Myocyte (in vitro differentiated cells): Measurements from ENCODE around the gene FTO. TPM values are rescaled to one million over a fixed set of nuclear protein-coding genes. Genes with fewer than 3 reads are reported as not detected.

Experiments used
- DNase-seq: peaks from one replicate; pipeline ENCODE4 v3.0.0-alpha.2; 2012; ENCODE audit warnings: low read depth
- total RNA-seq: library from RNA; depleted of rRNA; stranded (reverse); fragments of >200 nt; gene quantifications from 2 replicates; pipeline ENCODE4 v1.2.3, GENCODE V29; 2014

FTO gene
- total RNA-seq, 1 donor from 2014 or later = 121 TPM

- DNase-seq = no peak
These were observed 49.5 kb downstream of the FTO start for GRCh38 chr16:53753431-53753830.

- DNase-seq = peak; percentile 34
These were observed 51.3 kb downstream of the FTO start for GRCh38 chr16:53755026-53755910.

DNA sequence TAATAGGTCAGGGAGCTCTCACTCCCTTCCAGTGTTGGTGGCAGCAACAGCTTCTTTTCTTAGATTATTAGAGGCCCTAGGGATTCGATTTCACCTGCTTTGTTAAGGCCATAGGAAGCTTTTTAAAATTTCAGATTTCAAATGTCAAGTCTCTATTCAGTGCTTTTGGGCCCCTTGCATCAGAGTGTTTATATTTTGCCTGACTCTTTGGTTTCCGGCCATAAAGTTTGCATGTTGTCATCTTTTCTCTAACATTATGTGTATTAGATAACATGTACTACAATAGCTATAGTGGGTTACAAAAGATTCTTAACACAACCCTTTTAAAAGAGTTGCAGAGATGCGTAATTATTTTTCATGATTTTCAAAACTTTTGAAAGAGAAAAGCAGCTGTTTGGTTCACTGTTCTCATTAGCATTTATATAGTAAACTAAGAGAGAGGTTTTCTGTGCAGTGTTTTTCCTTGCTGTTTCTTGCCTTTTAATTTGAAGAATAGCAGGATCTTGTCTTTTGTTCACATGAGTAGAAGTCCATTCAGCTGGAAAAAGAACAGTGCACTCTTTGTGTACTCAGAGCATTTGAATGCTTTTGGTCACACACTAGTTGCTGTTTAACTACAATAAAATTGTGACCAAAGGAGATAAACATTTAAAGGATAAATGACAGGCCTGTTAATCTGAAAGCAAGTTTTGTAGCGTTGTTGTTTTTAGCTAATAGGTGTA lies 52.5 kb downstream of the FTO start:
- DNase-seq = no peak

DNA sequence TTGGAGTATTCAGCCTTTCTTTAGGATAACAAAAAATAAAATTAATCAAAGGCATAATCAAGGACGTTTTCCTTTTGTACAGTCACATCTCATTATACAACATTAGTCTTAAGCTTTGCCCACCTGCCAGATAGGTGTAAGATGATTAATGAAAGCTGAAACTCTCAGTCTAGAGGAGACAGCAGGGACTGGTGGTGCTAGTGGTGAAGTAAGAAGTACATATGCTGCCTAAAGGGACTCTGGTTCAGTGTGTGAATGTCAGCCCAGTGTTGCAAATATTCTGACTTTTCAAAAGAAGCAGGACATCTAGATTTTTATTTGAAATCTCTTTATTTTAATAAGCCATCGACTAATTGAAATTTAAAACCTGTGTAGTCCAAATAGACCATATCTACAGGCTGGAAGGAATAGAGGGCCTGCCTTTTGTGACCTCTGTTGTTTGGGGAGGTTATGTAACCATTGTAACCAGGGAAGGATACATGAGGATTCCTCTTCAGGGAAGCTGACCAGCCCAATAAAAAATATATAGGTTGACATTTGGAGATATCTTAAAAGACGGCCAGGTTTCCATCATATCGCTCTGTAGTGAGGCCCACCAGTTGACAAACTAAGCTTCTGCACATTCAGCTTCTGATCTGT lies 54.1 kb downstream of the FTO start:
- DNase-seq = no peak

DNA sequence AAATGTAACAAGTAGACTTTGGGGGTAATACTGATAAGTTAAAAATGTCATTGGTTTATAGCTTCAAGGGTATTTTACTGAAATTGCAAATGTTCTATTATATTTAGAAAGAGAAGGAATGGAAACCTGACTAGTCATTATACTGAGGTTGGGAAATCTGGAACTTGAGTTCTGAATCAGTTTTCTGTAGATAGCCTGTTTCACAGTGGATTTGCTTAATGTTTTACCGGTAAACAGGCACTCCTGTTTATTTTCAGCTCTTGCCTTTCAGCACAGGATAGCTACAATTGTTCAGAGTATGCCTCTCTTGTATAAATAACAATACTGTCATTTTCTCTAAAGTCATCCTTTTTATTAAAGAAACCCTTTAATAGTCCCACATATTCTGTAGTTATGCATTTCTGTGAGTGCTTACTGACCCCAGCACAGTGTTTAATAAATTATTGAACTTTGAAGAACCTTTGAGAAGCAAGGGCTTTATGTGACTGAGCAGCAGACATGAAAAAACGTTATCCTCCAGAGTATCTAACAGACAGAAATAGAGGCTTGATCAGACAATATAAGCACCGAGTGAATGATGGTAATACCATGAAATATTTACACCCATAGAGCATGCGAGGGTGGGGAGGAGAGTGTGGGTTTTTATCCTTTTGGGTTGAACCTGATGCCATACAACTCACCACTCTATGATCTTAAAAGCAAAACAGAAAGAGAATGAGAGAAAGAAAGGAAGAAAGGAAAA lies 58.2 kb downstream of the FTO start:
- DNase-seq = no peak

DNA sequence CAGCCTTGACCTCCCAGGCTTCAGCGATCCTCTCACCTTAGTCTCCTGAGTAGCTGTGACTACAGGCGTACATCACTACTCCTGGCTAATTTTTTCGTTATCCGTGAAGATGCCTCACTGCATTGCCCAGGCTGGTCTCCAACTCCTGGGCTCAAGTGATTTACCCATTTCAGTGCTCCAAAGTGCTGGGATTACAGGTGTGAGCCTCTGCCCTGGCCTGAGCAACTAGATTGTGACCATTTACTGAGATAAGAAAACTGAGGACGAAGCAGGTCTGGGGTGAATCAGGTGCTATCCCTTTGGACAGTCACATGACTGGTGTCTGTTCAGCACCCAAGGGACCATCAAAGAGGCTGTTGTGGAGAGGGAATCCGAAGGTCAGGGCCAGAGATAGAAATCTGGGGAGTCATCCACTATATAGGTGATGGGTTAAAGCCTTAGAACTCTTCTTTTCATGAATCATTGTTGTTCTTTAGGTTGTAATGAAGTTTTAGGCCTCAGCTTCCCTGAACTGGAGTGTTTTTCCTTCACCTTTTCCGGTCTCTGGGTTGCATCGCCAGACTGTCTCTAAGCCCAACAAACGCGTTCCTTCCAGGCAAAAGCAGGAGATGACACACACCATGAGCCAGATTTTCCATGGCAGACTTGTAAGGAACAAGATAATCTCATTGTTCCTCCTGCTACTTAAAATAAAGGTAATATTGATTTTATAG lies 62.5 kb downstream of the FTO start:
- DNase-seq = no peak

DNA sequence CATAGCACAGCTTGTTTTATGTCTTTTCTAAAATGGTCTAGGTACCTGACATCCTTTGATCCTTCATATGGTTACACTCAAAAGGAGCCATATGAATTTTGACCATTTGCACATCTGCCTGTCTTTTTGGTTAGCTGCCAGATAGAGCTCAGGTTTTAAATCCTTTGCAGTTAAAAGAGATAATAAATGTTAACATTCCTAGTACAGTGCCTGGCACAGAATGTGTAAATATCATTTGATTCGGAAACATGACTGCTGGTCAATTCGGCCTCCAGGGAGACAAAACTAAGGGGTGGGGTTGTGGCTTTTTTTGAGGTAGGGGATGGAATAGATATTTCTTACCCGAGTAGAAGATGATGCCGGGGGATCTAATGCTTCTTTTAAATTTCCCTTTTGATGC lies 64.2 kb downstream of the FTO start:
- no peak for DNase-seq

- peak; percentile 83 for DNase-seq
These were observed 64.6 kb downstream of the FTO start for GRCh38 chr16:53768593-53768992.

DNA sequence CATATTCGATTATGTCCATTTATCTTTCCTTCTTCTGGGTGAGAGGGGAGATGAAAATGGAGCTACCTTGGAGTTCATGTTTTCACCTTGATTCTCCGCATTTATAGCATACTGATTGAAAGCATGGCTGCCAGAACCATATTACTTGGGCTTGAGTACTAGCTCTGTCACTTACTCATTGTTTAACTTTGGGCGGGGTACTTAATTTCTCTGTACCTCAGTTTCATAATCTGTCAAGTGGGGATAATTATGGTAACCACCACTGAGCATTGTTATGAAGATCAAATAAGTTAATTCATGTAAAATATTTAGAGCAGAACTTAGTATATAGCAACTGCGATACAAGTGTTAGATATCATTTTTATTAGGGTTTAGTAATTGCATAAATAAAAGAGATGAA lies 65.2 kb downstream of the FTO start:
- no peak for DNase-seq

DNA sequence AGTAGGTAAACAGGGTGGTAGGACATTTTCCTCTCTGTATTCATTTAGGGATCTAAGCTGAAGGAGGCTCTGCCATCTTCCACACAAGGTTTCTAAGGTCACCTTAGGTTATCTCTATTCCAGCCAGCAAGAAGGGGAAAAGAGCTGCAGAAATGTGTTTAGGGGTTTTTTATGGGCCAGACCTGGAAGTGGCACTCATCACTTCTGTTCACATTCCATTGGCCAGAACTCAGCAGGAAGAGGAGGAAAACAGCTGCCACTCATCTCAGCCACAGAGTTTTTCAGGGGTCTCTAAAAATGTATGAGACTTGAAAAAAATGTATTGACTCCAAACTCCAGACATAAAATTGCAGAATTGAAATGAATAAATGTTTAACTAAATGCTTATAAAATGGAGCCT lies 65.8 kb downstream of the FTO start:
- no peak for DNase-seq

GRCh38 chr16:53770641-53771040 lies 66.7 kb downstream of the FTO start:
- DNase-seq = no peak

DNA sequence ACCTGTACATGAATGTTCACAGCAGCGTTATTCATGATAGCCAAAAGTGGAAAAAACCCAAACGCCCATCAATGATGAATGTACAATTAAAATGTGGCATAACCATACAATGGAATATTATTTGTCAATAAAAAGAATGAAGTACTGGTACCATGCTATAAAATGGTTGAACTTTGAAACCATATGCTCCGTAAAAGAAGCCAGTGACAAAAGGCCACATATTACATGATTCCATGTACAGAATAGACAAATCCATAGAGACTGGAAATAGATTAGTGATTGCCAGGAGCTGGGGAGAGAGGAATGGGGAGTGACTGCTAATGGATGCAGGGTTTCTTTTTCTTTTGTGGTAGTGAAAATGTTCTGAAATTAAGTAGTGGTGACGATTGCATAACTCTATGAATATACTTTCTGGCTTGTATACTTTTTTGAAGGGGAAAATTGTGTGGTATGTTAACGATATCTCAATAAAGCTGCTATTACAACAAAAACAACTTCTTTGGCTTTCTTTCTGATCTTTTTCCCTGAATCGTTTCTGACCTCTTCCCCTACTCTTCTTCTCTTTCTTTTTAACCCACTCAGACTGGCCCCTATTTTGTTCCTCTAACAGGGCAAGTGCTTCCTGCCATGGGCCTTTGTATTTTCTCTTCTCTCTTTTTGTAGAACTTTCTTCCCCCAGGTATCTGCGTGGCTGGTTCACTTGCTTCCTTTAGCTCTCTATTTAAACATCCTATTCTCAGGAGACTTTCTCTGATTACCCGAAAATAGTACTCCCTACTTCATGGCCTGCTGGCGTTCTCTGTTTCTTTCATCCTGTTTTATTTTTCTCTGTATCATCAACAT lies 67.9 kb downstream of the FTO start:
- no peak for DNase-seq

- peak; percentile 88 for DNase-seq
These were observed 69.3 kb downstream of the FTO start for GRCh38 chr16:53773150-53773846.

DNA sequence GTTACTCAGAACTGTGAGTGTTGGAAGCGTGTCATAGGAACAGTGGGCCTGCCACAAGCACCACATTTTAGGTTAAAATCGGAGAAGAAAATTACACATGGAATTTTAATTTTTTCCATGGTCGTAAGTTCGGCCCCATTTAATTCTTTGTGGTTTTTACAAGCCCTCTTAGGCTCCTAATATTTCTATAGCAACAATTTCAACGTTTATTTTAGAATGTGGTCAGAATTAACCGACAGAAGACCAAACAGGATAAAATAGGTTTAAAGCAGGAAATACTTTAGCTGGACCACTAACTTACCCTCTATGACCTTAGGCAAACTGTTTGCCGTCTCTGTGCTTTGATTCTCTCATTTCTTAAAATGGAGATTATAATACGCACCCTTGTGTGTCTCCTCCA lies 69.9 kb downstream of the FTO start:
- no peak for DNase-seq

DNA sequence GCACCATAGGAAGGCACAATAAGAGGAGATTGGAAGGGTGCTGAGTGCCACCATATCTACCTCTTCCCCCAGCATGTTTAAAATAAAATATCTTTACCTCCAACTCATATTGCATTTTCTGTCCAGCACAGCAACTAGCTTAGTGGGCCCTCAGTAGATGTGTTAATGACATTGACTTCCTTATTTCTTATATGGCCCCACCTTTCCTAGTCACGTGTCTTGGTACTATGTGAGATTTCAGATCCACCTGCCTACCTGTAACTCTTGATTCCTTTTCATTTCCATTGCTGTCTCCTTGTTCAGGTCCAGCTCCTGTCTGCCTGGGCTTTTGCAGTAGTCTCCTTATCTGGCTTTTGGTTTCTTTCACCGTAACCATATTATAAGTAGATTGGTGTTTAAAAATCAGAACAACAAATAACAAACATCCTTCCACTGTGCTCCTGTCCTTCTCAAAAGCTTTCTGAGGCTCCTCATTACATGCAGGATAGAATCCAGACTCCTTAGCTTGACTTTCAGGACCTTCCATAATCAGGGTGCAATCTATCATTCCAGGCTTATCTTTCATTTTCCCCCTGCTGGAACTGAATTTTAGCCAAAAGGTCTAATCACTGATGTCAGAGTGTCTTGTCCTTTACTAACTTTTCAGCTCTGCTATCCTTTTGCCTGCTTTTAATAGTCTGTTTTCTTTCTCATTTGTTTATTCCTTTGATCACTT lies 71.3 kb downstream of the FTO start:
- DNase-seq = no peak

- DNase-seq = peak; percentile 84
These were observed 72.0 kb downstream of the FTO start for GRCh38 chr16:53775821-53776431.

- DNase-seq = no peak
These were observed 75.2 kb downstream of the FTO start for GRCh38 chr16:53779186-53779585.

DNA sequence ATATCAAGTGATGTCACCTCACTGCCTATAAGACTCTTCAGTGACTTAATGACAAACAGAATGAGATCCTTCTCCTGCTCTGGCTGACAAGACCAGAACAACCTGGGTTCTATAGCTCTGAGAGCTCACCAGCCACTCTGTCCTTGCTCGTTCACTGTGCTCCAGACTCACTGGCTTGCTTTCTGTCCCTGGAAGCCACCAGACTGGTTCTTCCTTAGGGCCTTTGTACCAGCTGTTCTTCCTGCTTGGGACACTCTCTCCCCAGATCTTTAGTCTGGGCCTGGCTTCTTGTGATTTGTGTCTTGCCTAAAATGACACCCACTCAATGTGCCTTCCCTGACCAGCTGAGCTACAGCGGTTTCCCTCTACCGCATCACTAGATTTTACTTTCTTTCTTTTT lies 76.1 kb downstream of the FTO start:
- DNase-seq = peak; percentile 32
